ENCODE results near the gene PLXND1.

Gene PLXND1

DNA sequence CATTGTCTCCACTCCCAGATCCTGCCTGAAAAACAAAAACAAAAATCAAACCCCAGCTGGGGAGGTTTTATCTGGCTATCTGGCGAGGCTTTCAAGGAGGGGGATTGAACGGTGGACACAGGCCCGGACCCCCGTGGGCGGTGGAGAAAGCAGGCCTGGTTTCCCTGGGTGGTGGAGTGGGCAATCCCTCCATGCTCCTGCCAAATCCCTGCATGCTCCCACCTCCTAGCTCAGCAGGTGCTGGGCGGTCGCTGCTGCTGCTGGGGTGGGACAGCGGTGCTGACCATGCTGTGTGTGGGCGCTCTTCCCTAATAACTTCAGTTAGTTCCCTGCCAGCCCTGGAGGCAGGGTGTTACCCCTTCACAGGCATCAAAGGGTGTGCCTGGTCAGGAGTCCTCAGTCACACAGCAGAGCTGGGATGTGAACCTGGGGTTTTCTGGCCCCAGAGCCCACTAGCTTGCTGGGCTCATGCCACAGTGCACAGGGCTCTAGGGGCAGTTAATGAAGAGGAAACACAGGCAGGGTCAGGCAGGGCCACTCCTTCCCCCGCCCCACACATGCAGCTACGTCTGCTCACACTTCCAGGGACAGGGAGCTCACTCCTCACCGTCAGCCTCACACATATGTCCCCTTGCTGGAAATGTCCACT is 15.9 kb upstream of the PLXND1 start:
- DNase-seq (ENCODE audit: low read depth), result no peak
- TF ChIP-seq, protein P1, sequence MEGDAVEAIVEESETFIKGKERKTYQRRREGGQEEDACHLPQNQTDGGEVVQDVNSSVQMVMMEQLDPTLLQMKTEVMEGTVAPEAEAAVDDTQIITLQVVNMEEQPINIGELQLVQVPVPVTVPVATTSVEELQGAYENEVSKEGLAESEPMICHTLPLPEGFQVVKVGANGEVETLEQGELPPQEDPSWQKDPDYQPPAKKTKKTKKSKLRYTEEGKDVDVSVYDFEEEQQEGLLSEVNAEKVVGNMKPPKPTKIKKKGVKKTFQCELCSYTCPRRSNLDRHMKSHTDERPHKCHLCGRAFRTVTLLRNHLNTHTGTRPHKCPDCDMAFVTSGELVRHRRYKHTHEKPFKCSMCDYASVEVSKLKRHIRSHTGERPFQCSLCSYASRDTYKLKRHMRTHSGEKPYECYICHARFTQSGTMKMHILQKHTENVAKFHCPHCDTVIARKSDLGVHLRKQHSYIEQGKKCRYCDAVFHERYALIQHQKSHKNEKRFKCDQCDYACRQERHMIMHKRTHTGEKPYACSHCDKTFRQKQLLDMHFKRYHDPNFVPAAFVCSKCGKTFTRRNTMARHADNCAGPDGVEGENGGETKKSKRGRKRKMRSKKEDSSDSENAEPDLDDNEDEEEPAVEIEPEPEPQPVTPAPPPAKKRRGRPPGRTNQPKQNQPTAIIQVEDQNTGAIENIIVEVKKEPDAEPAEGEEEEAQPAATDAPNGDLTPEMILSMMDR (IDR thresholded peaks at IDR 0.05; ENCODE audit: control insufficient read depth, extremely low read depth, insufficient read depth), result no peak
- no peak overlapping the region for H3K4me3 ChIP-seq (ENCODE audit: low read depth, low read length)

DNA sequence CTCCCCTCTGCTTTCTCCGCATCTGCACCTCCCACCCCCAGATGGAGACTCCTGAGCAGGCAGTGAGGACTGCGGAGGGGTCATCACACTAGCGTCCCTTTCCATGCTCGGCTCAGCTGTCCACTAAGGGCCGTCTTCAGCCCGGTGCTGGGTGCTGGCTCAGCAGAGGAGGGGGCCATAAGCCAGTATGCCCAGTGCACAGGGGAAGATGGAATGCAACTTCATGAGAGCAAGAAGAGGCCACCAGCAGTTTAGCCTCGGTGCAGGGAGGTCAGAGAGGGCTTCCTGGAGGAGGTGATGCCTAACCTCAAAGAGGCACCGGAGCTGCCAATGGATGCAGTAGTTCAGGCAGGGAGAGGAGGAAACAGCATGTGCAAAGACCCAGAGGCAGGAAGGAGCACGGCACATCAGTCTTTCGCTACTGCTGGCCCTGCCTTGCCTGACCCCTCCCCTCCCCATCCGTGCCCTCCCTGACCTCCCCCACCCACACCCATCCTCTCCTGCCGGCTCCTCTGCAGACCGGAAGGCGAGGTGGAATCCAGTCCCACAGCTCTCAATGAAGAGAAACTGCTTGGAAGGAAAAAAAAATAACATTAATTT is 15.2 kb upstream of the PLXND1 start:
- TF ChIP-seq, protein P1 (IDR thresholded peaks at IDR 0.05; ENCODE audit: control insufficient read depth, extremely low read depth, insufficient read depth), result no peak
- no peak overlapping the region for H3K4me3 ChIP-seq (ENCODE audit: low read depth, low read length)
- no peak for DNase-seq (ENCODE audit: low read depth)

DNA sequence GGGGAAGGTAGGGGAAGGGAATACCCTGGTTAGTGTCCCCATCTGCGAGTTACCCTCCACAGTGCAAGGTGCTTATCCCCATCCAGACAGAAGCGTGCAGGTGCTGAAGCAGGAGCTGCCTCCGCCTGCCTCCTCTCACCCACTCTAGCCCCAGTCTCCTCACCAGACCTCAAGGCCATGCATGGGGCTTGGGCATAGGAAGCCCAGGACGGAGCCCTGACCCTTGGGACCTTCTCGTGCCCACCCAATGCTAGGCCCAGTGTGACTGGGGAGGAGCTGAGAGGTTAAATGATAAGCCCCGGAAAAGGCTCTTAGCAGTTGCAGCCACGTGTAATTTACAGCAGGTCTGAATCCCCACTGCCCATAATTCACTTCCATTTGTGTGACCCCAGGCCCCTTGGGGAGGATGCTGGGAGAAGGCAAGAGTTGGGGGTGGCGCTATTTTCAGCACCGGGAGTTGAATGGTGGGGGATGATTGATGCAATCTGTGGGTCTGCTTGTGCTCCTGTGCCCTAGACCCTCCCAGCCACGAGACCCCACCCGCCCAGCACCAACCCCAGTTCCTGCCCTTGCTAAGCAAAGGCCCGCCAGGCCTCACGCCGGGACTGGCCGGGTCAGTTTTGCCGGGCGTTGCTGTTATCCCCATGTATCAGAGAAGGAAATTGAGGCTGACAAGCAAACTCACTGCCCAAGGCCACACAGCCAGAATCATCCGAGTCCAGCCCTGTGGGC is 14.5 kb upstream of the PLXND1 start:
- H3K4me3 ChIP-seq (ENCODE audit: low read depth, low read length), result no peak overlapping the region
- no peak for DNase-seq (ENCODE audit: low read depth)
- TF ChIP-seq, protein P1 (IDR thresholded peaks at IDR 0.05; ENCODE audit: control insufficient read depth, extremely low read depth, insufficient read depth), result no peak

DNA sequence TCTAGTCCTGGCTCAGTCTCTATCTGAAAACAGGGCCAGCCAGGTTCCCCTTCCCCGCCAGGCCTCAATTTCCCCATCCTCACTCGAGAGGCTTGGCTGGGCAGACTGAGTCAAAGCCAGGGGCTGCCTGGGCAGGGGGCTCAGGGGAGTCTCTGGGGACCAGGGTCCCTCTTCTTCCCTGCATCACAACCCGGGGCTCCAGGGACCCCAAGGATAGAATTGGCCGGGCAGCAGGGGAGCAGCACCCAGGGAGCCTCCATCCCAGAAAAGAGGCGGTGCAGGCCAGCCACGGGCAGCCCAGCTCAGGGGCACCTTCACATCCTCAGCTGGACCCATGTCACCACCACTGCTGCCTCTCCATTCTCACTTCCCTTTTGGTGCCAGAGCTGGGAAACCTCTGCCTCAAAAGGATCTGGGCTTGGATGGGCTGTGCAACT is 13.3 kb upstream of the PLXND1 start:
- no peak for DNase-seq (ENCODE audit: low read depth)
- no peak overlapping the region for H3K4me3 ChIP-seq (ENCODE audit: low read depth, low read length)
- TF ChIP-seq, protein P1 (IDR thresholded peaks at IDR 0.05; ENCODE audit: control insufficient read depth, extremely low read depth, insufficient read depth), result no peak

DNA sequence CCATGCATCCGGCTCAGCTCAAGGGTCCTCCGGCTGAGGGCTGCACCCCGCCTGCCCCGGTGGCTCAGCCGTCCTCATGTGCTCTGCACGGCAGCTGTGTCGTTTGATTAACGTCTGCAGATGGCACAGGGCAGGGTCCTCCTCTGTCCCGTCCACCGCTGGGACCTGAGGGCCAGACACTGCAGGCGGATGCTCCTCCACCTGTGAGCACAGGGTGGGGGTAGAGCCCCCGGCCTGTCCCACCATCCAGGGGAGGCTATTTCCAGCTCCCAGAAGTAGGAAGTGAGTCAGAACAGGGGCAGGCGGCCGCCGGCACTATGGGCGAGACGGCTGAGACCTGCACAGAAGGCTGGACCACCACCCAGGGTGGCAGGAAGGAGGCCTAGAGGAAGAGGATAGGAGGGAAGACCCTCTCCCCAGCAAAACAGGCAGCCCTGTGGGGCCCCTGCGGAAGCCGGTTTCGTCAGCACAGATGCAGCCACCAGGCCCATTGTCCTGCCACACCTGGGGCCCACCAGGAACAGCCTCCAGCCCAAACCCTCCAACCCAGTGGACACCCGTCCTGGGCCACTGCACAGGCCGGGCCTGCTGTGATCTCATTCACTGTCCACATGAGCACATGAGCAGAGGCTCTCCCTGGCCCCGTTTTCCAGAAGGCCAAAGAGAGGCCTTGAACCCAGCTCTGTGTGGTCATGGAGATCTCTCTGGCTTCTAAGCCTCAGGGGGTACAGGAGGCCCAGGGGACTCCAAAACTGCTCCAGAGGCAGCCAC is 12.6 kb upstream of the PLXND1 start:
- TF ChIP-seq, protein P1 (IDR thresholded peaks at IDR 0.05; ENCODE audit: control insufficient read depth, extremely low read depth, insufficient read depth), result no peak
- DNase-seq (ENCODE audit: low read depth), result no peak
- H3K4me3 ChIP-seq (ENCODE audit: low read depth, low read length), result no peak overlapping the region

DNA sequence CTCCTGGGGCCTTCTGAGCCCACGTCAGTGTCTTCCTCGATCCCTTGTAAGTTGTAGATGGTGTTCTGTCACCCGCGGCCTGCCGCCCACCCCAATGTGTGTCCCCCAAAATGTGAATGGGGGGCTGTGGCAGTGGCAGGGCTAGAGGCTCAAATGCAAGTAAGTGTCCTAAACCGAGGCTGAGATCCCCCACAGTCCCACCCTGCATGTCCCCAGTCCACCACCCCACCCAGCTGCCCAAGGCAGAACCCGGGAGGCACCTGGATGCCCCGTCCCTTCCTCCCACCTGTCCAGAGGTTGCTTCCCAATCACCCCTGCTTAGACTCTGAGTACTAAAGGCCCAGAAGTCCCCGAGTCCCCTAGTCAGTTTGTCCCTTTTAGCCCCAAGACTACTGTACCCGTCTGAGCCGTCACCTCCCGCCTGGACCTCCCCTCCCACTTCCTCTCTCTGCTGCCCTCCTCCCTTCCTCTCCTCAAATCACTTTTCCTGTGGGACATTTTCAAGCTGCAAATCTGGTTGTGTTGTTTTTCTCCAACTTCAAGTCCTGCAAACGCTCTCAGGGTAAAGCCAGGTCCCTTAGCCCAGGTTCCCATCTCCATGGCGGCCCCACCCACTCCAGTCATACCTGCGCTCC is 11.8 kb upstream of the PLXND1 start:
- TF ChIP-seq, protein P1 (IDR thresholded peaks at IDR 0.05; ENCODE audit: control insufficient read depth, extremely low read depth, insufficient read depth), result no peak
- DNase-seq (ENCODE audit: low read depth), result no peak
- H3K4me3 ChIP-seq (ENCODE audit: low read depth, low read length), result no peak overlapping the region
